K562 (cell line): ENCODE measurements around the gene GLRX2. TPM values are rescaled to one million over a fixed set of nuclear protein-coding genes. Genes with fewer than 3 reads are reported as not detected.

Experiments
- ATF3 ChIP-seq, 2 experiments: fragments of 450-650 bp in 1 of 2; sonication (generic) in 1 of 2; formaldehyde crosslinking in 1 of 2; IDR thresholded peaks in 1 of 2; conservative IDR thresholded peaks in 1 of 2; 2 replicates each; pipeline versions ENCODE4 v1.6.1 to v1.8.1; 2016 to 2023; ENCODE audit warnings: mild to moderate bottlenecking in 2 of 2, moderate library complexity in 2 of 2, inconsistent platforms in 1 of 2, missing genetic modification reagents in 1 of 2
- ATF7 ChIP-seq: fragments of 450-650 bp; IDR thresholded peaks from 2 replicates; pipeline ENCODE4 v1.7.1; 2014; ENCODE audit warnings: mild to moderate bottlenecking, moderate library complexity
- CXXC5 ChIP-seq: fragments of 250-450 bp; sonication (Bioruptor Pico); IDR thresholded peaks from 2 replicates; pipeline ENCODE4 v1.8.0; 2022; ENCODE audit warnings: inconsistent platforms, mild to moderate bottlenecking, moderate library complexity
- DNMT1 ChIP-seq: fragments of 450-650 bp; IDR thresholded peaks from 2 replicates; pipeline ENCODE4 v1.6.1; 2016; ENCODE audit warnings: antibody characterized with exemption, mild to moderate bottlenecking
- JUND ChIP-seq, 2 experiments: IDR thresholded peaks; 2 replicates in 1 of 2; 3 replicates in 1 of 2; pipeline ENCODE4 v1.6.1; 2011; ENCODE audit warnings: borderline replicate concordance in 2 of 2, low read depth in 2 of 2, low read length in 2 of 2, improper control_type of control experiment in 1 of 2, missing biosample characterization in 1 of 2, missing genetic modification characterization in 1 of 2, missing genetic modification reagents in 1 of 2
- KLF10 ChIP-seq: fragments of 250-450 bp; sonication (Bioruptor Pico); IDR thresholded peaks from 2 replicates; pipeline ENCODE4 v1.6.1; 2021; ENCODE audit warnings: matching md5 sums
- MEIS2 ChIP-seq: fragments of 450-650 bp; IDR thresholded peaks from 2 replicates; pipeline ENCODE4 v1.6.1; 2014; ENCODE audit warnings: mild to moderate bottlenecking; ENCODE audit not compliant: partially characterized antibody
- MIER1 ChIP-seq: fragments of 450-650 bp; IDR thresholded peaks from 2 replicates; pipeline ENCODE4 v1.6.1; 2016; ENCODE audit warnings: antibody characterized with exemption, mild to moderate bottlenecking, low read depth
- NELFE ChIP-seq: IDR thresholded peaks from 2 replicates; pipeline ENCODE4 v1.6.1; 2011; ENCODE audit warnings: mild to moderate bottlenecking; ENCODE audit not compliant: insufficient read depth, insufficient read length
- SMARCA4 ChIP-seq: fragments of 450-650 bp; IDR thresholded peaks from 2 replicates; pipeline ENCODE4 v1.6.1; 2016
- SMARCE1 ChIP-seq: fragments of 450-650 bp; IDR thresholded peaks from 2 replicates; pipeline ENCODE4 v1.7.1; 2016; ENCODE audit warnings: mild to moderate bottlenecking
- TAF9B ChIP-seq: fragments of 450-650 bp; IDR thresholded peaks from 2 replicates; pipeline ENCODE4 v1.6.1; 2018; ENCODE audit warnings: mild to moderate bottlenecking; ENCODE audit not compliant: partially characterized antibody
- TOE1 ChIP-seq, 2 experiments: fragments of 450-650 bp in 1 of 2; sonication (generic) in 1 of 2; formaldehyde crosslinking in 1 of 2; IDR thresholded peaks; 2 replicates each; pipeline versions ENCODE4 v1.7.1 to v1.8.0; 2016 to 2022; ENCODE audit warnings: borderline replicate concordance in 2 of 2, mild to moderate bottlenecking in 2 of 2, antibody characterized with exemption in 1 of 2, inconsistent platforms in 1 of 2, low read depth in 1 of 2, missing genetic modification reagents in 1 of 2, moderate library complexity in 1 of 2
- ZEB2 ChIP-seq: fragments of 450-650 bp; IDR thresholded peaks from 2 replicates; pipeline ENCODE4 v1.6.1; 2016
- ZNF584 ChIP-seq: fragments of 200-800 bp; sonication (Bioruptor generic); IDR thresholded peaks from 2 replicates; pipeline ENCODE4 v1.6.1; 2016; ENCODE audit warnings: low read depth, mild to moderate bottlenecking, missing genetic modification characterization, missing compliant biosample characterization
- ZNF644 ChIP-seq: fragments of 200-800 bp; sonication (Bioruptor generic); IDR thresholded peaks from 2 replicates; pipeline ENCODE4 v1.6.1; 2016; ENCODE audit warnings: low read depth, missing genetic modification characterization, missing compliant biosample characterization
- polyA plus RNA-seq, 8 experiments: library from polyadenylated mRNA; depleted of rRNA in 4 of 8; stranded (reverse) in 5 of 8; unstranded in 3 of 8; fragments of >200 nt; fragmentation: Nextera tagmentation in 2 of 8; fragmentation: Illumina TruSeq in 1 of 8; extraction: Ambion mirVana in 2 of 8; extraction: Trizol in 1 of 8; gene quantifications; 2 replicates each; pipeline versions ENCODE4 v1.2.1 to v1.2.3, GENCODE V29; 2011 to 2014; ENCODE audit warnings: inconsistent platforms in 1 of 8, missing spikeins in 1 of 8
- total RNA-seq, 7 experiments: library from RNA; depleted of rRNA in 6 of 7; stranded (reverse); fragments of >200 nt in 6 of 7; fragmentation: Illumina TruSeq in 2 of 7; extraction: Trizol in 2 of 7; gene quantifications; 2 replicates each; pipeline versions ENCODE4 v1.2.1 to v1.2.3, GENCODE V29; 2011 to 2021; ENCODE audit warnings: low replicate concordance in 1 of 7
- TF ChIP-seq, protein P1 (sequence below): fragments of 200-800 bp; sonication (Bioruptor generic); IDR thresholded peaks from 2 replicates; pipeline ENCODE4 v1.6.1; 2017; ENCODE audit warnings: missing genetic modification characterization, missing compliant biosample characterization
- TF ChIP-seq, protein P2 (sequence below): sonication (generic); IDR thresholded peaks from 2 replicates; pipeline ENCODE4 v1.6.1; 2016
- TF ChIP-seq, protein P3 (sequence below): fragments of 200-800 bp; sonication (Bioruptor generic); IDR thresholded peaks from 2 replicates; pipeline ENCODE4 v1.6.1; 2016; ENCODE audit warnings: missing genetic modification characterization, missing compliant biosample characterization

The GLRX2 gene
- total and polyA plus RNA-seq, 9 of the 15 experiments (the other 6 are each of a cell fraction or from before 2014, with no cell fraction given) = 13.3 to 82.6 (median 55.1) TPM

- TF ChIP-seq ATF3 (IDR thresholded peaks at IDR 0.05) = peak; percentile 87
- TF ChIP-seq ATF3 (CRISPR knock-in tag; conservative IDR thresholded peaks at IDR 0.05) = no peak
- no peak for TF ChIP-seq NELFE
- TF ChIP-seq SMARCE1 = peak; percentile 77
- no peak for TF ChIP-seq ZNF584 (CRISPR knock-in tag)
- TF ChIP-seq, protein P1, sequence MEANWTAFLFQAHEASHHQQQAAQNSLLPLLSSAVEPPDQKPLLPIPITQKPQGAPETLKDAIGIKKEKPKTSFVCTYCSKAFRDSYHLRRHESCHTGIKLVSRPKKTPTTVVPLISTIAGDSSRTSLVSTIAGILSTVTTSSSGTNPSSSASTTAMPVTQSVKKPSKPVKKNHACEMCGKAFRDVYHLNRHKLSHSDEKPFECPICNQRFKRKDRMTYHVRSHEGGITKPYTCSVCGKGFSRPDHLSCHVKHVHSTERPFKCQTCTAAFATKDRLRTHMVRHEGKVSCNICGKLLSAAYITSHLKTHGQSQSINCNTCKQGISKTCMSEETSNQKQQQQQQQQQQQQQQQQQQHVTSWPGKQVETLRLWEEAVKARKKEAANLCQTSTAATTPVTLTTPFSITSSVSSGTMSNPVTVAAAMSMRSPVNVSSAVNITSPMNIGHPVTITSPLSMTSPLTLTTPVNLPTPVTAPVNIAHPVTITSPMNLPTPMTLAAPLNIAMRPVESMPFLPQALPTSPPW (CRISPR knock-in tag) = peak; percentile 42; the same call in 1 of the 2 replicates
- TF ChIP-seq MEIS2 = peak; percentile 8
- peak; percentile 85 for TF ChIP-seq JUND (IDR thresholded peaks at IDR 0.05; ENCODE audit: borderline replicate concordance, low read depth, low read length)
- TF ChIP-seq JUND (tag; IDR thresholded peaks at IDR 0.05; ENCODE audit: borderline replicate concordance, low read depth, low read length) = peak; percentile 88
- peak; percentile 13 for TF ChIP-seq TAF9B
- TF ChIP-seq MIER1 = no peak
- no peak for TF ChIP-seq DNMT1
- TF ChIP-seq SMARCA4 = peak; percentile 73
- 0 out of 2 replicates have a peak, but pooled peaks have one; percentile 9 for TF ChIP-seq ZEB2
- 0 out of 2 replicates have a peak, but pooled peaks have one; percentile 22 for TF ChIP-seq TOE1 (IDR thresholded peaks at IDR 0.05; ENCODE audit: borderline replicate concordance)
- no peak for TF ChIP-seq TOE1 (CRISPR knock-in tag; IDR thresholded peaks at IDR 0.05; ENCODE audit: borderline replicate concordance, low read depth)
- no peak for TF ChIP-seq CXXC5 (CRISPR knock-in tag)
- no peak for TF ChIP-seq KLF10 (CRISPR knock-in tag)
- no peak for TF ChIP-seq ZNF644
- TF ChIP-seq, protein P2, sequence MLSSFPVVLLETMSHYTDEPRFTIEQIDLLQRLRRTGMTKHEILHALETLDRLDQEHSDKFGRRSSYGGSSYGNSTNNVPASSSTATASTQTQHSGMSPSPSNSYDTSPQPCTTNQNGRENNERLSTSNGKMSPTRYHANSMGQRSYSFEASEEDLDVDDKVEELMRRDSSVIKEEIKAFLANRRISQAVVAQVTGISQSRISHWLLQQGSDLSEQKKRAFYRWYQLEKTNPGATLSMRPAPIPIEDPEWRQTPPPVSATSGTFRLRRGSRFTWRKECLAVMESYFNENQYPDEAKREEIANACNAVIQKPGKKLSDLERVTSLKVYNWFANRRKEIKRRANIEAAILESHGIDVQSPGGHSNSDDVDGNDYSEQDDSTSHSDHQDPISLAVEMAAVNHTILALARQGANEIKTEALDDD = peak; percentile 97
- peak; percentile 58; the same call in 1 of the 2 replicates for TF ChIP-seq ATF7
- TF ChIP-seq, protein P3, sequence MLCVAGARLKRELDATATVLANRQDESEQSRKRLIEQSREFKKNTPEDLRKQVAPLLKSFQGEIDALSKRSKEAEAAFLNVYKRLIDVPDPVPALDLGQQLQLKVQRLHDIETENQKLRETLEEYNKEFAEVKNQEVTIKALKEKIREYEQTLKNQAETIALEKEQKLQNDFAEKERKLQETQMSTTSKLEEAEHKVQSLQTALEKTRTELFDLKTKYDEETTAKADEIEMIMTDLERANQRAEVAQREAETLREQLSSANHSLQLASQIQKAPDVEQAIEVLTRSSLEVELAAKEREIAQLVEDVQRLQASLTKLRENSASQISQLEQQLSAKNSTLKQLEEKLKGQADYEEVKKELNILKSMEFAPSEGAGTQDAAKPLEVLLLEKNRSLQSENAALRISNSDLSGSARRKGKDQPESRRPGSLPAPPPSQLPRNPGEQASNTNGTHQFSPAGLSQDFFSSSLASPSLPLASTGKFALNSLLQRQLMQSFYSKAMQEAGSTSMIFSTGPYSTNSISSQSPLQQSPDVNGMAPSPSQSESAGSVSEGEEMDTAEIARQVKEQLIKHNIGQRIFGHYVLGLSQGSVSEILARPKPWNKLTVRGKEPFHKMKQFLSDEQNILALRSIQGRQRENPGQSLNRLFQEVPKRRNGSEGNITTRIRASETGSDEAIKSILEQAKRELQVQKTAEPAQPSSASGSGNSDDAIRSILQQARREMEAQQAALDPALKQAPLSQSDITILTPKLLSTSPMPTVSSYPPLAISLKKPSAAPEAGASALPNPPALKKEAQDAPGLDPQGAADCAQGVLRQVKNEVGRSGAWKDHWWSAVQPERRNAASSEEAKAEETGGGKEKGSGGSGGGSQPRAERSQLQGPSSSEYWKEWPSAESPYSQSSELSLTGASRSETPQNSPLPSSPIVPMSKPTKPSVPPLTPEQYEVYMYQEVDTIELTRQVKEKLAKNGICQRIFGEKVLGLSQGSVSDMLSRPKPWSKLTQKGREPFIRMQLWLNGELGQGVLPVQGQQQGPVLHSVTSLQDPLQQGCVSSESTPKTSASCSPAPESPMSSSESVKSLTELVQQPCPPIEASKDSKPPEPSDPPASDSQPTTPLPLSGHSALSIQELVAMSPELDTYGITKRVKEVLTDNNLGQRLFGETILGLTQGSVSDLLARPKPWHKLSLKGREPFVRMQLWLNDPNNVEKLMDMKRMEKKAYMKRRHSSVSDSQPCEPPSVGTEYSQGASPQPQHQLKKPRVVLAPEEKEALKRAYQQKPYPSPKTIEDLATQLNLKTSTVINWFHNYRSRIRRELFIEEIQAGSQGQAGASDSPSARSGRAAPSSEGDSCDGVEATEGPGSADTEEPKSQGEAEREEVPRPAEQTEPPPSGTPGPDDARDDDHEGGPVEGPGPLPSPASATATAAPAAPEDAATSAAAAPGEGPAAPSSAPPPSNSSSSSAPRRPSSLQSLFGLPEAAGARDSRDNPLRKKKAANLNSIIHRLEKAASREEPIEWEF (CRISPR knock-in tag) = 0 out of 2 replicates have a peak, but pooled peaks have one; percentile 10
Observed at GRCh38 chr1:193115629-193116227, 10.5 kb upstream of the GLRX2 start (continued).
